Neural progenitor cell (in vitro differentiated cells): ENCODE measurements around the gene ST6GALNAC2. TPM values are rescaled to one million over a fixed set of nuclear protein-coding genes. Genes with fewer than 3 reads are reported as not detected.
A peak's percentile ranks its signal among the peaks of the same experiment; 100 is the strongest.

Source experiments
- DNase-seq: peaks from one replicate; pipeline ENCODE4 v3.0.0-alpha.2; 2016; ENCODE audit warnings: low spot score
- H2AFZ ChIP-seq: fragments of 200-600 bp; sonication (generic); replicated peaks from 2 replicates; pipeline ENCODE4 v1.6.1; 2016; ENCODE audit warnings: antibody characterized with exemption
- H3F3A ChIP-seq: fragments of 200-600 bp; sonication (generic); 2 replicates; pipeline ENCODE4 v1.6.1; 2016; ENCODE audit warnings: antibody characterized with exemption, low read depth
- H3K27ac ChIP-seq: fragments of 200-600 bp; sonication (generic); 2 replicates; pipeline ENCODE4 v1.5.1; 2016; ENCODE audit warnings: mild to moderate bottlenecking
- H3K27me3 ChIP-seq: fragments of 200-600 bp; sonication (generic); 2 replicates; pipeline ENCODE4 v1.6.1; 2016; ENCODE audit warnings: mild to moderate bottlenecking, moderate library complexity
- H3K36me3 ChIP-seq: fragments of 200-600 bp; sonication (generic); 2 replicates; pipeline ENCODE4 v1.5.1; 2016
- H3K4me1 ChIP-seq: fragments of 200-600 bp; sonication (generic); 2 replicates; pipeline ENCODE4 v1.6.1; 2016; ENCODE audit warnings: mixed run types
- H3K4me2 ChIP-seq: fragments of 200-600 bp; sonication (generic); 2 replicates; pipeline ENCODE4 v1.6.1; 2016
- H3K4me3 ChIP-seq: fragments of 200-600 bp; sonication (generic); 2 replicates; pipeline ENCODE4 v1.5.1; 2016
- H3K79me2 ChIP-seq: fragments of 200-600 bp; sonication (generic); 2 replicates; pipeline ENCODE4 v1.6.1; 2016; ENCODE audit warnings: low read depth
- H3K9ac ChIP-seq: fragments of 200-600 bp; sonication (generic); 2 replicates; pipeline ENCODE4 v1.6.1; 2016
- H3K9me3 ChIP-seq: fragments of 200-600 bp; sonication (generic); 2 replicates; pipeline ENCODE4 v1.5.1; 2016; ENCODE audit warnings: low read depth
- H4K20me1 ChIP-seq: fragments of 200-600 bp; sonication (generic); 2 replicates; pipeline ENCODE4 v1.6.1; 2016; ENCODE audit warnings: low read depth
- H3K27ac Mint-ChIP-seq: 3 replicates; pipeline ENCODE4 v1.8.0; 2021; ENCODE audit warnings: mixed read lengths
- H3K27me3 Mint-ChIP-seq: 2 replicates; pipeline ENCODE4 v1.8.0; 2022; ENCODE audit warnings: low read depth, mild to moderate bottlenecking, inconsistent platforms, moderate library complexity, mixed read lengths; ENCODE audit not compliant: insufficient read depth
- H3K36me3 Mint-ChIP-seq: 3 replicates; pipeline ENCODE4 v1.8.0; 2021; ENCODE audit warnings: mixed read lengths
- H3K4me1 Mint-ChIP-seq: 3 replicates; pipeline ENCODE4 v1.8.0; 2021; ENCODE audit warnings: mixed read lengths
- H3K4me3 Mint-ChIP-seq: 3 replicates; pipeline ENCODE4 v1.8.0; 2021; ENCODE audit warnings: mild to moderate bottlenecking, moderate library complexity, mixed read lengths
- H3K9me3 Mint-ChIP-seq: 3 replicates; pipeline ENCODE4 v1.8.0; 2020; ENCODE audit warnings: mixed read lengths
- CTCF ChIP-seq: fragments of 200-600 bp; sonication (generic); IDR thresholded peaks from 2 replicates; pipeline ENCODE4 v1.5.1; 2017; ENCODE audit warnings: antibody characterized with exemption, mild to moderate bottlenecking
- EZH2 ChIP-seq: fragments of 200-600 bp; sonication (generic); IDR thresholded peaks from 2 replicates; pipeline ENCODE4 v1.6.1; 2017; ENCODE audit warnings: antibody characterized with exemption, mild to moderate bottlenecking, moderate library complexity
- EZH2phosphoT487 ChIP-seq: fragments of 200-600 bp; sonication (generic); IDR thresholded peaks from 2 replicates; pipeline ENCODE4 v1.6.1; 2017; ENCODE audit warnings: antibody characterized with exemption
- total RNA-seq: library from RNA; depleted of rRNA; stranded (reverse); fragments of >200 nt; gene quantifications from 2 replicates; pipeline ENCODE4 v1.2.3, GENCODE V29; 2015; ENCODE audit warnings: low replicate concordance

ST6GALNAC2 gene
- total RNA-seq, 1 donor from 2014 or later, result not detected

- H3F3A ChIP-seq, result peaks cover 15% of the 10 kb centered on the region
- no peaks in the 10 kb centered on the region for H3K9me3 ChIP-seq
- no peak overlapping the region for H3K9ac ChIP-seq
- H2AFZ ChIP-seq, result no peak overlapping the region
- H3K27ac ChIP-seq, result no peak overlapping the region
- no peak overlapping the region for H3K4me3 ChIP-seq
- H4K20me1 ChIP-seq, result peaks cover 25% of the 10 kb centered on the region
- Mint-ChIP-seq H3K4me1 (peaks cover 11% of the 10 kb centered on the region), H3K36me3 (no peaks in the 10 kb centered on the region), H3K27ac (no peak overlapping the region), H3K9me3 (peaks cover 2% of the 10 kb centered on the region), H3K4me3 (no peak overlapping the region), H3K27me3 (peaks cover 39% of the 10 kb centered on the region)
- peaks cover 89% of the 10 kb centered on the region for H3K27me3 ChIP-seq
- no peaks in the 10 kb centered on the region for H3K79me2 ChIP-seq
- H3K4me2 ChIP-seq, result peak overlapping the region; percentile 49
- DNase-seq, result no peak
- peaks cover 26% of the 10 kb centered on the region for H3K4me1 ChIP-seq
- TF ChIP-seq CTCF, result no peak
- TF ChIP-seq EZH2phosphoT487, result no peak
- TF ChIP-seq EZH2, result no peak
- no peaks in the 10 kb centered on the region for H3K36me3 ChIP-seq
Observed at GRCh38 chr17:76581515-76581914, 4.1 kb downstream of the ST6GALNAC2 start.

DNA sequence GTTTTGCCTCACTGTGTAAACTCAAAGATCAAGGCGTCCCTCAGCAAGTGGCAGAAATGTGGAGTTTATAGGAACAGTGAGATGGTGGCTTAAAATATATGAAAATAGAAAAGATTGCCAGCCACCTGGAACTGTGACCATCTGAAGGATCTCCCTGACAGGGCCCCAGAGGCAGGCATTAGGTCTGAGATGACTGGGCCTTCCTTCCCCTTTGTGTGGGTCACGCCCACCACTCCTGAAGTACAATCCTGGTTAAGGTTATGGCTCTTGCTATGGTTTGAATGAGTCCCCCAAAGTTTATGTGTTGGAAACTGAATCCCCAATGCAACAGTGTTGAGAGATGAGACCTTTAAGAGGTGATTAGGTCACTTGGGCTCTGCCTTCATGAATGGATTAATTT lies 6.4 kb downstream of the ST6GALNAC2 start:
- Histone ChIP-seq H2AFZ (no peak overlapping the region), H3K4me1 (peaks cover 12% of the 10 kb centered on the region), H3K36me3 (no peaks in the 10 kb centered on the region), H3K9ac (no peak overlapping the region), H4K20me1 (peaks cover 10% of the 10 kb centered on the region), H3K79me2 (no peaks in the 10 kb centered on the region), H3K9me3 (no peaks in the 10 kb centered on the region), H3F3A (peaks cover 4% of the 10 kb centered on the region), H3K4me3 (no peak overlapping the region), H3K4me2 (no peak overlapping the region), H3K27me3 (peaks cover 66% of the 10 kb centered on the region), H3K27ac (no peak overlapping the region)
- TF ChIP-seq EZH2 (no peak), CTCF (no peak), EZH2phosphoT487 (no peak)
- DNase-seq, result no peak
- peaks cover 9% of the 10 kb centered on the region for H3K4me1 Mint-ChIP-seq
- H3K9me3 Mint-ChIP-seq, result peaks cover 2% of the 10 kb centered on the region
- H3K27me3 Mint-ChIP-seq, result peaks cover 29% of the 10 kb centered on the region
- H3K36me3 Mint-ChIP-seq, result no peaks in the 10 kb centered on the region
- no peak overlapping the region for H3K27ac Mint-ChIP-seq
- no peak overlapping the region for H3K4me3 Mint-ChIP-seq

DNA sequence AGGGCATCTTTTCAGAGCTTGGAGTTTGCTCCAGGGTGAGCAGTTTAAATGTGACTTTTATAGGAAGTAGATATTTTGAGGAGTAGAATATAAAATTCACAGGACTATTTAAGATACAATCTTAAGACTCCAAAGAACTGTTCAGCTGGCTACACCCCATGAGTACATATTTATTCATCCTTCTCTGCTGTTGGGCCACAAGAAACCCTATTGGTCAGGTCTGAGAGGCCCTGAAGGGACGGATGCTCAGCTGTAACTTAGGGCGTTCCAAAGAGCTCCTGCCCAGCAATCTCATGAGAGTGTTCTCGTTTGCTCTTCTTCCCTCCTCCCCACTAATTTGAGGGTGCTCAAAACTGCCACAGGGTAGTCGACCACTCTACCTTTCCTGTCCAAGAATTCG lies 7.3 kb downstream of the ST6GALNAC2 start:
- Mint-ChIP-seq H3K27ac (no peak overlapping the region), H3K36me3 (no peaks in the 10 kb centered on the region), H3K27me3 (peaks cover 20% of the 10 kb centered on the region), H3K4me3 (no peak overlapping the region), H3K9me3 (no peaks in the 10 kb centered on the region), H3K4me1 (peaks cover 6% of the 10 kb centered on the region)
- no peaks in the 10 kb centered on the region for H3K36me3 ChIP-seq
- no peak overlapping the region for H3K4me3 ChIP-seq
- H3K27me3 ChIP-seq, result peaks cover 57% of the 10 kb centered on the region
- no peak for TF ChIP-seq EZH2phosphoT487
- TF ChIP-seq CTCF, result no peak
- TF ChIP-seq EZH2, result no peak
- no peak overlapping the region for H3K9ac ChIP-seq
- peaks cover 12% of the 10 kb centered on the region for H3K4me1 ChIP-seq
- no peak overlapping the region for H2AFZ ChIP-seq
- no peak overlapping the region for H3K27ac ChIP-seq
- H3F3A ChIP-seq, result no peaks in the 10 kb centered on the region
- peaks cover 6% of the 10 kb centered on the region for H4K20me1 ChIP-seq
- no peaks in the 10 kb centered on the region for H3K9me3 ChIP-seq
- H3K79me2 ChIP-seq, result no peaks in the 10 kb centered on the region
- no peak overlapping the region for H3K4me2 ChIP-seq
- DNase-seq, result no peak
